A673 (cell line): ENCODE data around the gene RABL2B. TPM values are rescaled to one million over a fixed set of nuclear protein-coding genes. Genes with fewer than 3 reads are reported as not detected.

Experiments used
- BruUV-seq: library from RNA; stranded (reverse); fragments of 400-500 nt; replicated peaks from 2 replicates; lab custom pipeline; 2021; lab: Mats Ljungman, UMichigan
- CTCF ChIA-PET: fragments of 300-600 bp; sonication (Branson Sonifier 250); formaldehyde crosslinking; loops from one replicate; lab custom pipeline; 2022; ENCODE audit warnings: antibody characterized with exemption; lab: Charles Lee
- POLR2A ChIA-PET: fragments of 300-600 bp; sonication (Branson Sonifier 250); formaldehyde crosslinking; loops from one replicate; lab custom pipeline; 2022; ENCODE audit warnings: antibody characterized with exemption; ENCODE audit not compliant: low non-redundant PET; lab: Charles Lee
- DNase-seq: peaks from one replicate; pipeline ENCODE4 v3.0.0-alpha.2; 2015; ENCODE audit warnings: low spot score
- H3K27ac ChIP-seq: fragments of 200-600 bp; sonication (generic); 2 replicates; pipeline ENCODE4 v1.5.1; 2016; ENCODE audit warnings: mixed run types, low read depth, mild to moderate bottlenecking, mixed read lengths, antibody characterized with exemption, low read length; ENCODE audit not compliant: poor library complexity, severe bottlenecking
- H3K27me3 ChIP-seq: fragments of 200-600 bp; sonication (generic); replicated peaks from 2 replicates; pipeline ENCODE4 v1.6.1; 2017; ENCODE audit warnings: mixed run types, low read depth, mild to moderate bottlenecking, mixed read lengths, antibody characterized with exemption, low read length; ENCODE audit not compliant: insufficient read depth, poor library complexity
- H3K36me3 ChIP-seq: fragments of 200-600 bp; sonication (generic); 2 replicates; pipeline ENCODE4 v1.6.1; 2016; ENCODE audit warnings: mixed run types, mild to moderate bottlenecking, mixed read lengths, antibody characterized with exemption, low read length; ENCODE audit not compliant: insufficient read depth, poor library complexity, severe bottlenecking
- H3K4me1 ChIP-seq: fragments of 200-600 bp; sonication (generic); 2 replicates; pipeline ENCODE4 v1.6.1; 2017; ENCODE audit warnings: mixed run types, mild to moderate bottlenecking, mixed read lengths, antibody characterized with exemption, low read length; ENCODE audit not compliant: insufficient read depth, poor library complexity, severe bottlenecking
- H3K4me3 ChIP-seq: fragments of 200-600 bp; sonication (generic); 2 replicates; pipeline ENCODE4 v1.5.1; 2016; ENCODE audit warnings: low read depth, mixed run types, mild to moderate bottlenecking, mixed read lengths, low read length; ENCODE audit not compliant: poor library complexity, severe bottlenecking
- H3K9me3 ChIP-seq: fragments of 200-600 bp; sonication (generic); 2 replicates; pipeline ENCODE4 v1.6.1; 2016; ENCODE audit warnings: mixed run types, low read depth, mild to moderate bottlenecking, mixed read lengths, antibody characterized with exemption, low read length; ENCODE audit not compliant: poor library complexity, severe bottlenecking
- CTCF ChIP-seq: fragments of 300-800, 200-600 bp; sonication (generic); conservative IDR thresholded peaks from 2 replicates; pipeline ENCODE4 v1.5.1; 2017; ENCODE audit warnings: low read depth, mild to moderate bottlenecking, antibody characterized with exemption, low read length, moderate library complexity, mixed read lengths
- EZH2 ChIP-seq: fragments of 200-600 bp; sonication (generic); IDR thresholded peaks from 2 replicates; pipeline ENCODE4 v1.6.1; 2017; ENCODE audit warnings: borderline replicate concordance, low read depth, mild to moderate bottlenecking, mixed read lengths, antibody characterized with exemption, low read length; ENCODE audit not compliant: poor library complexity, severe bottlenecking
- intact Hi-C: fragments of 100-400 bp; cut with micrococcal nuclease; formaldehyde crosslinking; loops from one replicate; pipeline ENCODE4 v1.10.0; 2022; ENCODE audit not compliant: unreplicated experiment
- total RNA-seq: library from RNA; stranded (reverse); gene quantifications from 2 replicates; pipeline ENCODE4 v1.2.3, GENCODE V29; 2021

Gene RABL2B
- total RNA-seq, 1 experiment from 2014 or later: 36.8 TPM

- intact Hi-C loops: no loop called here
- CTCF ChIA-PET: no interaction called here
- no peak for DNase-seq
- no peaks in the 10 kb centered on the region for H3K4me1 ChIP-seq
- H3K4me3 ChIP-seq: no peak within 1 kb of the TSS
- H3K27ac ChIP-seq: no peak within 1 kb of the TSS
- H3K27me3 ChIP-seq: peaks cover 10% of the 10 kb centered on the region
- no peaks in the 10 kb centered on the region for H3K9me3 ChIP-seq
- TF ChIP-seq CTCF (no peak), EZH2 (no peak)
- POLR2A ChIA-PET: no interaction called here
- BruUV-seq: no TSS peak
- no peaks in the 10 kb centered on the region for H3K36me3 ChIP-seq
Observed at GRCh38 chr22:50737728-50738648, 45.4 kb downstream of the RABL2B start, which contains the start of gene ACR. Gene ACR, plus strand, starts transcription at chr22:50738204. Its CDS starts 32 bp downstream, at chr22:50738236.

- ChIA-PET CTCF (no interaction called here), POLR2A (no interaction called here)
- TF ChIP-seq CTCF (no peak), EZH2 (no peak)
- H3K36me3 ChIP-seq: no peaks in the 10 kb centered on the region
- no peak for DNase-seq
- peaks cover 7% of the 10 kb centered on the region for H3K4me1 ChIP-seq
- BruUV-seq: no TSS peak
- no peak overlapping the region for H3K27ac ChIP-seq
- intact Hi-C loops: no loop called here
- H3K4me3 ChIP-seq: no peak overlapping the region
- no peaks in the 10 kb centered on the region for H3K9me3 ChIP-seq
- peaks cover 10% of the 10 kb centered on the region for H3K27me3 ChIP-seq
Observed at GRCh38 chr22:50735739-50736030, 47.8 kb downstream of the RABL2B start.

GRCh38 chr22:50734986-50735738, 48.3 kb downstream of the RABL2B start:
- DNase-seq: no peak
- Histone ChIP-seq H3K27me3 (peaks cover 10% of the 10 kb centered on the region), H3K9me3 (no peaks in the 10 kb centered on the region), H3K4me3 (no peak overlapping the region), H3K36me3 (no peaks in the 10 kb centered on the region), H3K27ac (no peak overlapping the region), H3K4me1 (peaks cover 7% of the 10 kb centered on the region)
- POLR2A ChIA-PET: no interaction called here
- no TSS peak for BruUV-seq
- intact Hi-C loops: no loop called here
- no peak for TF ChIP-seq CTCF
- TF ChIP-seq EZH2: no peak
- CTCF ChIA-PET: no interaction called here
